Glutamatergic neuron (in vitro differentiated cells): ENCODE data around the gene RPS13. TPM values are rescaled to one million over a fixed set of nuclear protein-coding genes. Genes with fewer than 3 reads are reported as not detected.
"Not testable (repeated sequence)": the region's sequence is repeated elsewhere in the genome, so short reads cannot be mapped to it uniquely, and the experiment has no call there.

Experiments used
- DNase-seq: peaks from one replicate; pipeline ENCODE4 v3.0.0; 2022
- H3K27ac Mint-ChIP-seq: one replicate; pipeline ENCODE4 v1.8.0; 2020; ENCODE audit warnings: mild to moderate bottlenecking, mixed read lengths, inconsistent platforms; ENCODE audit not compliant: unreplicated experiment
- H3K27me3 Mint-ChIP-seq: one replicate; pipeline ENCODE4 v1.8.0; 2020; ENCODE audit warnings: mild to moderate bottlenecking, moderate library complexity, mixed read lengths, inconsistent platforms; ENCODE audit not compliant: unreplicated experiment
- H3K36me3 Mint-ChIP-seq: one replicate; pipeline ENCODE4 v1.8.0; 2020; ENCODE audit warnings: mild to moderate bottlenecking, mixed read lengths, inconsistent platforms; ENCODE audit not compliant: unreplicated experiment
- H3K4me1 Mint-ChIP-seq: one replicate; pipeline ENCODE4 v1.8.0; 2020; ENCODE audit warnings: mild to moderate bottlenecking, low read depth, mixed read lengths, inconsistent platforms; ENCODE audit not compliant: unreplicated experiment
- H3K4me3 Mint-ChIP-seq: one replicate; pipeline ENCODE4 v1.8.0; 2020; ENCODE audit warnings: mild to moderate bottlenecking, mixed read lengths, inconsistent platforms; ENCODE audit not compliant: unreplicated experiment
- H3K9me3 Mint-ChIP-seq: one replicate; pipeline ENCODE4 v1.8.0; 2020; ENCODE audit warnings: mild to moderate bottlenecking, moderate library complexity, mixed read lengths, inconsistent platforms; ENCODE audit not compliant: unreplicated experiment
- CTCF ChIP-seq: fragments of 200-600 bp; sonication (generic); IDR thresholded peaks from one replicate; pipeline ENCODE4 v1.5.0; 2021; ENCODE audit not compliant: partially characterized antibody, unreplicated experiment
- total RNA-seq: library from RNA; stranded (reverse); fragmentation: NEBNext Ultra II Directional; extraction: Animal tissue kit (Norgen Biotek cat#: 25700); gene quantifications from one replicate; pipeline ENCODE4 v1.2.1, GENCODE V29; 2021; ENCODE audit not compliant: unreplicated experiment

Gene RPS13
- total RNA-seq, 1 donor from 2014 or later = 683 TPM

GRCh38 chr11:17046690-17047089 is 30.8 kb downstream of the RPS13 start:
- H3K9me3 Mint-ChIP-seq = peaks cover 3% of the 10 kb centered on the region
- no peak overlapping the region for H3K27ac Mint-ChIP-seq
- no peaks in the 10 kb centered on the region for H3K4me1 Mint-ChIP-seq
- no peak for TF ChIP-seq CTCF
- peaks cover 3% of the 10 kb centered on the region for H3K27me3 Mint-ChIP-seq
- DNase-seq = no peak
- H3K4me3 Mint-ChIP-seq = no peak overlapping the region
- peaks cover 3% of the 10 kb centered on the region for H3K36me3 Mint-ChIP-seq

DNA sequence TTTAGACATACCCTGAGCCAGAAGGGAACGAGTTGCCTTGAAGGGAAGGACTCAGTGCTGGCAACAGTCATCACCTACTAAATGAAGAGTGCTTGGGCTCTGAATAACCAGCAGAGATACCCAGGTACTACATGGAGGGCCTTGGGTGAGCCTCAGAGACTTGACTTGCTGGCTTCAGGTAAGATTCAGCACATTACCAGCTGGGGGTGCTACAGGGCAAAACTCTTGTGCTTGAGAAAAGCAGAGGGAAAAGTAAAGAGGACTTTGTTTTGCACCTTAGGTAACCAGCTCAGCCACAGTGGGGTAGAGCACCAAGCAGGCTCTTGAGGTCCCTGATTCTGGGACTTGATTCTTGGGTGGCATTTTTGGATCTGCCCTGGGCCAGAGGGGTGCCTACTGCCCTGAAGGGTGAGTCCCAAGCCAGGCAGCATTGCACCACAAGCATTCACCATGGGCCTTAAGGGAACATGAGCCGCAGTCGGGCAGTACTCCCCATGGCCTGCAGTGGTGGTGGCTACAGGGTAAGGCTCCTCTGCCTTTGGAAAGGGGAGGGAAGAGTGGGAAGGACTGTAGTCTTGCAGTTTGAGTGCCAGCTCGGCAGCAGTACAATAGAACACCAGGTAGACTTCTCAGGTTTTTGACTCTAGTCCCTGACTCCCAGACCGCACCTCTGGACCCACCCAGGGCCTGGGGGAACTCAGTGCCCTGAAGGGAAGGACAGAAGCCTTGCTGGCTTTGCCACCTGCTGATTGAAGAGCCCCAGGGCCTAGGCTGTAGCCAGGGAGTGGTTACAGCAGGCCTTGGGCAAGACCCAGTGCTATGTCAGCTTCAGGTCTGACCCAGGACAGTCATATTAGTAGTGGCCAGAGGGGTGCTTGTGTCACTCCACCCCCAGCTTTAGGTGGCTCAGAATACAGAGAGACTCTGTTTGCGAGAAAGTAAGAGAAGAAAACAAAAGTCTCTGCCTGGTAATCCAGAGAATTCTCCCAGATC is 40.5 kb downstream of the RPS13 start:
- H3K27ac Mint-ChIP-seq = no peak overlapping the region
- DNase-seq = no peak
- H3K4me1 Mint-ChIP-seq = no peaks in the 10 kb centered on the region
- no peak for TF ChIP-seq CTCF
- H3K9me3 Mint-ChIP-seq = peaks cover 4% of the 10 kb centered on the region
- peaks cover 2% of the 10 kb centered on the region for H3K27me3 Mint-ChIP-seq
- peaks cover 12% of the 10 kb centered on the region for H3K36me3 Mint-ChIP-seq
- H3K4me3 Mint-ChIP-seq = no peak overlapping the region

DNA sequence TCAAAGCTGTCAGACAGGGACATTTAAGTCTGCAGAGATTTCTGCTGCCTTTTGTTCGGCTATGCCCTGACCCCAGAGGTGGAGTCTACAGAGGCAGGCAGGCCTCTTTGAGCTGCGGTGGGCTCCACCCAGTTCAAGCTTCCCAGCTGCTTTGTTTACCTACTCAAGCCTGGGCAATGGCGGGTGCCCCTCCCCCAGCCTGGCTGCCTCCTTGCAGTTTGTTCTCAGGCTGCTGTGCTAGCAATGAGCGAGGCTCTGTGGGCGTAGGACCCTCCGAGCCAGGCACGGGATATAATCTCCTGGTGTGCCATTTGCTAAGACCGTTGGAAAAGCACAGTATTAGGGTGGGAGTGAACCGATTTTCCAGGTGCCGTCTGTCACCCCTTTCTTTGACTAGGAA is 43.4 kb downstream of the RPS13 start:
- not testable (repeated sequence) for DNase-seq, H3K4me3 Mint-ChIP-seq, H3K4me1 Mint-ChIP-seq, H3K27me3 Mint-ChIP-seq, H3K9me3 Mint-ChIP-seq, H3K27ac Mint-ChIP-seq
- H3K36me3 Mint-ChIP-seq = peaks cover 12% of the 10 kb centered on the region

GRCh38 chr11:17026487-17027082 is 50.9 kb downstream of the RPS13 start:
- H3K4me1 Mint-ChIP-seq = no peaks in the 10 kb centered on the region
- DNase-seq = no peak
- H3K27ac Mint-ChIP-seq = no peak overlapping the region
- no peak overlapping the region for H3K4me3 Mint-ChIP-seq
- peaks cover 1% of the 10 kb centered on the region for H3K9me3 Mint-ChIP-seq
- no peaks in the 10 kb centered on the region for H3K36me3 Mint-ChIP-seq
- H3K27me3 Mint-ChIP-seq = peaks cover 2% of the 10 kb centered on the region
- TF ChIP-seq CTCF = no peak

GRCh38 chr11:17024924-17025323 is 52.5 kb downstream of the RPS13 start:
- Mint-ChIP-seq H3K27me3 (peaks cover 2% of the 10 kb centered on the region), H3K27ac (no peak overlapping the region), H3K4me1 (no peaks in the 10 kb centered on the region), H3K9me3 (peaks cover 1% of the 10 kb centered on the region), H3K36me3 (no peaks in the 10 kb centered on the region), H3K4me3 (no peak overlapping the region)
- TF ChIP-seq CTCF = no peak
- no peak for DNase-seq

Other genes starting within 250 kb of the RPS13 start
- gene PLEKHA7, start 63.3 kb downstream of the RPS13 start, total RNA-seq = 5.7 TPM
- gene PIK3C2A, start 130.3 kb upstream of the RPS13 start, total RNA-seq = 55.7 TPM
- 11.5 TPM for gene NUCB2, start 199.1 kb upstream of the RPS13 start, total RNA-seq